Measurements from ENCODE around the gene NANOG.
"Not testable (repeated sequence)": the region's sequence is repeated elsewhere in the genome, so short reads cannot be mapped to it uniquely, and the experiment has no call there.

DNA sequence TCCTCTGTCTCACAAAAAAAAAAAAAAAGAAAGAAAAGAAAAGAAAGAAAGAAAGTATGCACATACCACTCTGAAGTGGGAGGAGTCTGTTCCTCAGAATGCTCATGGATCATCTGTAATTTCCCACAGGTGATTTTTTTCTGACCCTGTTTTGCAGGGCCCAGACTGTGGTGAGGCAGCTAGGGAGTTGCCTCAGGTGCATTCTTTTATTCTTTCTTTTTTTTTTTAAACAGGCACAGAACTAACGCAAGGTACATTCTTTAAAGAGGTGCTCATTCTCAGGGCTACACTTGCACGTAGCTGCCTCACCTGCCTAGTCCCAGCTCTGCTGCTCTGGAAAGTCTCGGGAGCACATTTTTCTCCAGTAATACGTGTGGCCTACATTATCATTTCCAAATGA is 36.6 kb downstream of the NANOG start:
- not testable (repeated sequence) for TF ChIP-seq CTCF, EP300 (IDR thresholded peaks at IDR 0.05)

Data from upper lobe of left lung (tissue), 4 donors.